ENCODE results near the gene PMM1.

Gene PMM1

DNA sequence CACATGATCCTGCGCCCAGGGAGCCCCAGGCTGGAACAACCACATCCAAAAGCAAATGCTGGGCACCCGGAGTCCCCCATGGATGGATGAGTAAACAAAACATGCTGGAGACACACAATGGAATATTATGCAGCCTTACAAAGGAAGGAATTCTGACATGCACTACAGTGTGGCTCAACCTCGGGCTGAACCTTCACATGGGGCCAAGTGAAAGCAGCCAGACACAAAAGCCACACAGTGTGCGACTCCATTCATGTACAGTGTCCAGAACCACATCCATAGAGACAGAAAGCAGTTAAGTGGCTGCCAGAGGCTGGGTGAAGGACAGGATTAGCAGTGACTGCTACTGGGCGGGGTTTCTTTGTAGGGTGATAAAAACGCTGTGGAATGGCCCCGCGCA, 55.4 kb downstream of the PMM1 start:
- no peak for DNase-seq

- peak; percentile 40 to 64 (median 53) for DNase-seq
Measured at GRCh38 chr22:41532908-41533825, 56.5 kb downstream of the PMM1 start.

DNA sequence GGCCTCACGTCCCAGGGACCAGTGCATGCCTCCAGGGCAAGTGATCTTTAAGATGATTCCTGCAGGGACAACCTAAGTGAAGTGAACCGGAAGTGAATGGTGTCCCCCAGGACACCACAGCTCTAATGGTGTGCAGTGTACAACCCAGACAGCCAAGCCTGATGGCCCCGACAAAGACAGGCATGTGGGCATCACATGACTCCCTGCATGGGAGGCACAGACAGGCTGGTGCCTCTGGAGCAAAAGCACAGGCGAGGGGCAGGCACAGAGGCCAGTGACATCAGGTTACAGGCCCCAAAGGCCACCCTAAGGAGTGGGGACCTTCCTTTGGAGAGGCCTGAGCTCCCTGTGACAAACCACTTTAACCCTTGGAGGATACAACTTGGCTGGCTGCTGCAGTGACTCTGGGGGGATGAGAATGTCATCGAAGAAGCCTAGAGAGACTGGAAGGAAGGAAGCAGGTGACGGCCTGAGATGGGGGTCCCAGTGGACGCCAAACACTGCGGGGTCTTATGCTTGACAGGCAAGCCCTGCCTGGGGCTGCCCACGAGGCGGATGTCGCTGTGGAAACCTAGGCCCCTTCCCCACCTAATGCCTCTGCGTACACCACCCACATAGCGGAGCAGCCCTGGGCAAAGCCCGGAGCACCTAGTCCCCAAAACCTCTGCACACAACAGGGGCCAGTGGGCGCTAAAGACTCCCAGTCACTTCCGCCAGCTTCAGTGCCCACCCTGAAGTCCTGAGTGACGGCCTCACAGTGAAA, 57.7 kb downstream of the PMM1 start:
- no peak for DNase-seq

DNA sequence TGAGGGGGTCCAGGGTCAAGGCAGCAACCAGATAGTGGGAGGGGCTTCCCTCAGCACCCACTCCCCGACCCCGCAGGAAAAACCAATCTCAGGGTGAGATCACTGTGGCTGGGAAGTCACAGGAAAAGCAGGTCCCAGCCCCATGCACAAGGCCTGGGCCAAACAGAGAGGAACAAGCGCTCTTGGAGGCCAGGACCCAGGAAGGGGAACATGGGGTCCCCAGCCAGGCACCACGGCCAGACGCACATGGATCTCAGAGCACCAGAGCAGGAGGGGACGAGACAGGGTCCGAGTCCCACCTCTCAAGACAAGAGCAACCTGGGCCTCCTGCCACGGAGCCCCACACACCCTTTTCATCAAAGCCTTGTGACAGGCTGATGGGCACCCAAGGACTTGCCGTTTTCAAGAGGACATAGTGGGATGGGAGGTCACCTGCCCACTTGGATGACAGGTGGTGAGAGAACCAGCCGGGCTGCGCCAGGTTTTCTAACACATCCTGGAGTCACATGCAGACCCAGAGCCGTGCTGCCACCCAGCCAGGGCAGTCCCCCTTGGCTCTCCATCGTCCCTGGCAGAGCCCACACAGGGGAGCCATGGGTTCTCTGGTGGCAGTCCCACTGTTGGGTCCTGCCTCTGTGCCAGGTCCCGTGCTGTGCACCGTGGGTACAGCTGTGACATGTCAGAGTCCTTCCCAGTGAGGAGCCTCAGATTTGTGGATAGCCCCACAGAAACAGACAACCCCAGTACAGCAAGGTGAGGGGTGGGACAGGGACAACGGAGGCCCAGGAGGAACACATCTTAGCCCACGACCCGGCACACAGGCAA, 58.5 kb downstream of the PMM1 start:
- no peak for DNase-seq

DNA sequence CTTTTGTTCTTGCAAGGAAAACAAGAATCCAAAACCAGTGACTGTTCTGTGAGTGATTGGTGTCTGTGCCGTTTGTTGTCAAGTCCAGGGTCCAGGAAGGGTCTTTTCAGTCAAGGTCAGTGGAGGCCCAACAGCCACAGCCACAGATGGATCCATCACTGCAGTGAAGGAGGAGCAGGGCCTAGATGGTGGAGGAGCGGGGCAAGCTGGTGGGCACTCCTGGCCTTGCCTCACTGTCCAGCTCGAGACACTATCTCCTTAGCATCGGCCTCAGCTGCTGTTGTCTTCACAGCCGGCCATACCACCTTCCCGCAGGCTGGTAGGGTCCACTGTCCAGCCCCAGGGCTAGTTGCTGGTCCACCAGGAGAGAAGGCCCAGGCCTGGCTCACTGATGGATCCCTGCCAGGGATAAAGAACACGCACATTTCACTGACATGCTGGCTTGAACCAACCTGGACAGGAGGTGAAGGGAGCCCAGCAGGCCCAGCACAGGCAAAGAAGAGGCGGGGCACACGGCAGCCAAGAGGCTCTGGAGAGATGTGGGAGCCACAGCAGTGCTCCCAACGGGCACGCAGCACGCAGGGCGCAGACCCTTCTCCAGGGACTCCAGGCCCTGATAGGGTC, 60.6 kb downstream of the PMM1 start:
- no peak for DNase-seq

- no peak for DNase-seq
Measured at GRCh38 chr22:41528132-41528766, 61.4 kb downstream of the PMM1 start.

Data from T-helper 1 cell (primary cell).